GM21723 (cell line): ENCODE results near the gene USP6NL.

ENCODE experiments used
- ATAC-seq: cut with Tn5 transposase; IDR thresholded peaks from one replicate; pipeline ENCODE4 v1.9.1; 2021; ENCODE audit warnings: mild to moderate bottlenecking, moderate library complexity; ENCODE audit not compliant: unreplicated experiment

The USP6NL gene

DNA sequence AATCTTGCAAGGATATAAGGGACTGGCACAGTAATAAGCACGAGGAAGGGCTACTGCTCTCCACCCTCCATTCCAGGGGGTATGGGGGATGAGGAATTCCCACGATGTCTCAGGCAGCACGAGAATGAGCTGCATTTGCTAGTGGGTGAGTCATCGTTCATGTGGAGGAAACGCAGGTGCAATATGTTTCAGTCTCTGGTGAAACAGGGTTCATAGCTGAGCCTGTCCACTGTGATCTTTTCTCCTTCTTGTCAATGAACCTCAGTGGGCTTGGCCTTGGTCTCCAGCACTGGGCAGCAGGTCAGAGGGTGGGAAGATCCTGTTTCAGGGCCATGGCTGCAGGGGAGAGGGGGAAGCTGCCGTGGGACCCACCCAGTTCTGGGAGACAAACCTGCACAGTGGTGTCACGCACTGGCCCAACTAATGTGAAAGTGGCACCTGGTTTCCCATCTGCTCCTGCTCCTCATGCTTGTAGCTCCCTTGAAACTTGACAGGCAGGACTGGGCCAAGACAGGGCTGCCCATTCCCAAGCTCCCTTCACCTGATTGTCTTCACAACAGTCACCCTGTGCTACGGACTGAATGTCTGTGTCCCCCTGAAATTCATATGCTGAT lies 181.9 kb downstream of the USP6NL start:
- no peak for ATAC-seq

DNA sequence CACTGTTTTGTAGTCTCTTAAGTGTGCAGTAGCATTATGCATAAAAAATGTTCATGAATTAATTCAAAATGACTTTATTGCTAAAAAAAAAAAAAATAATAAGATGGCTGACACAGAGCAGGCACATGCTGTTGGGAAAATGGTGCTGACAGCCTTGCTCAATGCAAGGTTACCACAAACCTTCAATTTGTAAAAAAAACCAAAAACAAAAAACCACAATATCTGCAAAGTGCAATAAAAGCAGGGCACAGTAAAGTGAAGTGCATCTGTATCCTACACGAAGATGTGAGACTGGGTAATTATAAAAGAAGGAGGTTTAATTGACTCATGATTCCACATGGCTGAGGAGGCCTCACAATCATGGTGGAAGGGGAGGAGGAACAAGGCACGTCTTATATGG lies 185.8 kb downstream of the USP6NL start:
- ATAC-seq, result no peak

DNA sequence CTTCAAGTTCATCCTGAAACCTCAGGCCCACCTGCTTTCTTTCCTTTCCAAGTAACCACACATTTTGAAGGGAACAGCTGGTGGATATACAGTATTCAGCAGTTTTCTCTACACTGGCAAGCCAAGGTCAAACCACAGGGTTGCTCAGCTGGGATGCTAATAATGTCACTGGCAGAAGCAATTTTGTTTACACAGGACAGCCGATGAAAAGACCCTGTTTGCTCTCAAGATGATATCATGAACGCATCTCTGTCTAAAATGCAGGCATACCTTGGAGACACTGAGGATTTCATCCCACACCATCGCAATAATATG lies 186.2 kb downstream of the USP6NL start:
- no peak for ATAC-seq

DNA sequence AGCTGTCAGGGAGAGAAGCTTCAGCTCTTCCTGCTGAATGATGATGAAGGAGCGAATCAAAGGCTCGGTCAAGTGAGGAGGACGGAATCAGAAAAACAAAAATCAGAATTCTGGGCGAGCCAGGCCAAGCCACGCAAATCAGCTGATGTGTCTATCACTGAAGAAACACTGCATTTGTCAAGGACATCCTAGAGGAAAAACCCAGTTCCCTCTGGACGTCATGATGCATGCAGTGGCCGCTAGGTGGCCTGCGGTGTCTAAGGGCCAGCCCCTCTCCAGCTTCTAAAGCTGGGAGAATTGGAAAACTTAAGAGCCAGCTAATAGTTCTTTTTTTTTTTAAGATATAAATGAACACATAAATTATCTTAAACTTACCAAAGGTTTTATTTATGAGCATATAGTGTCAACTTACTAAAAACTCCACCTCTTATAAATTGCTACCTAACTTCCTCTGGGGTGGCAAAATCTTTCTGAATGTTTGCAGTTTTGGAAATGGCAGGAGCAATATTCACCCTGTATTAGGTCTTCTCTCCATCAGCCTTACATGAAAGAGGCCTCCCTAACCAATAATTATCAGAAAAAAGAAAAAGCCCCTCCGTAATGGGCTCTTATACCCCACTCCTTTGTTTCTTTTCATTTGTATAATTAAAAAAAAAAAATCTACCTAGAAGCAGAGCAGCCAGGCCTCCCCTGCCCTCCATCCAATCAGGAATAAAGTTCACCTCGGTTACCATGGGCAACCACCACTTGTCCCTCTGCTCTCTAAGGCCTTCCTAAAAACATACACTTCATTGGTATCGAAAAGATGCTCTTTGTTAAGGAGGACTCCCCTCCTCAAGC lies 186.8 kb downstream of the USP6NL start:
- ATAC-seq, result no peak

DNA sequence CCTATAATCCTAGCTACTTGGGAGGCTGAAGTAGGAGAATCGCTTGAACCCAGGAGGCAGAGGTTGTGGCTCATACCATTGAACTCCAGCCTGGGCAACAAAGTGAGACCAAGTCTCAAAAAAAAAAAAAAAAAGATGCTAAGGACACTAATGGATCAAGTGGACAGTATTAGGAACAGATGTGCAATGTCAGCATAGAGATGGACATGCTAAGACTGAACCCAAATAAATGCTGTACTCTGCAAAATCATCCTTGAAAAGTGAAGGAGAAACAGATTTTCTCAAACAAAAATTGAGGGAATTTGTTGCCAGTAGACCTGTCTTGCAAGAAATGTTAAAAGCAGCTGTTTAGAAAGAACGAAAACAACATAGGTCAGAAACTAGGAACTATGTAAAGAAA lies 194.5 kb downstream of the USP6NL start:
- ATAC-seq, result no peak

DNA sequence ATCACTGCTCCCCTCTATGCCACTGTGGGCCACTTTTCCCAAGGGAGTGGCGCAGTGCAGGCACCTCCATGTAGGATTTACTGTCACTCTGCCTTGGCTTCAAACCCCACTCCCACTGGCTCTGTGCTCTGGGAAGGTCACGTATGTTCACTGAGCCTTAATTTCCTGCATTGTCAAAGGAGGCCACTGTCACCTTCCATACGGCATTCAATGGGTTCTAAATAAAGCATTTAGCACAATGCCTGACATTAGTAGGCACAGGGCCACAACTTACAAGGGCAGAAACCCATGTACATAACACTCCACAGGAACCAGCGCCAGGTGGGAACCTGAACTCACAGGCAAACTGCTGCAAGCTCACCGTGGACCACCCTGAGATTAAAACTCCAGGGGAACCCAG lies 196.4 kb downstream of the USP6NL start:
- ATAC-seq, result no peak

DNA sequence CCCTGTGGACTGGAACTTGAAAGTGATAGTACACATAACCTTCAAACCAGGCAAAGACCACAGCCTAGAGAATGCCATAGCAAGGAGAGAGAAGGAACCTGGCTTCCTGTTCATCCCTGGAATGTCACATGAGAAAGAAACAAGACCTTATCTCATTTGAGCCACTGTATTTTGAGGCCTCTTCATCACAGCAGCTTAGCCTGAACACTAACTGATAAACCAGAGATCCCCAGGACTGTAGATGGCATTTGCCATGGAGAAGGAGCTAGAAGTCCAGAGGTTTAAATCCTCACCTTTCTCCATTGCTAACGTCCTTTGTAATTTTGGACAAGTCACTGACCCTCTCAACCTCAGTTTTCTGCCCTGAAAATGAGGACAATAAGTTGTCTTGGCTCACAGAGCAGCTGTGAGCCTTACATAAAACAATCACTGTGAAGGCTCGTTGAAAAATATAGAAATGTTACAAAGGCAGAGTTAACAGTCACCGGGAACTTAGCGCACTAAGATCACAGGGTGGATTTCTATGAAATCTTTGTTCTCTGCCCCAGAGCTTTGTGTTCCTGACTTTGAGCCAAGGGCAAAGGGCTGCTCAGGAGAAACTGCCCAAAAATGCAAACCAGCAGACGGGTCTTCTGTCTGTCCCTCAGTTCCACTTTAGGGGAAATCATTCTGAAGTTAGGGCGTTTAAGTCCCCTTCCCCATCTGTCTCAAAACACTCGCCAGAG lies 197.0 kb downstream of the USP6NL start:
- ATAC-seq, result no peak

DNA sequence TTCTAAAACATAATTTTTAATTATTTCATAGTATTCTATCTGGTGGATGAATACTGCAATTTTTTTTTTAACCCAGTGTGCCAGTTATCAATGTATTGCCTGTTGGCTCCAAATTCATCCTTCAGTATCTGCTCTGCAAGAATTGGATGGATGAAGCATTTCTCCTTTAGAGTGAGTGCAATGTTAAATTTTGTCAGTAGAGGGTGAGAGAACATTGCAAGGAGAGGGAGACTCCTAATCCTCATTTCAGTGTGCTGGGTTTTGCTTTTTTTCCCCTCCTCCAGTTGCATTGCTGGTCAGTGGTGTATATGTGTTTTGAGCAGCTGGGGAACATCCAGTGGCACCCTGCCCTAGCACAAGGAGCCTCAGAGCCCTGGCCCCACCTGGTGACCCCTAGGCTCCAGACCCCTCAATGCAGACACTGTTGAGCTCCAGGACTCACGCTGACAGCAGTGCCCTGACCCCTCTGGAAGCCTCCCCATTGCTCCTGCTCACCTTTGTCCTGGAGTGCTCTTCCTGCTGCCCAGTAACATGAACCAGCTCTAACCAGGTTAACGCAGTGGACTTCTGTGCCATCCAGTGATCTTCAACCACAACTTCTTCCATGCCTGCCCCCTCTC lies 199.4 kb downstream of the USP6NL start:
- ATAC-seq, result no peak

DNA sequence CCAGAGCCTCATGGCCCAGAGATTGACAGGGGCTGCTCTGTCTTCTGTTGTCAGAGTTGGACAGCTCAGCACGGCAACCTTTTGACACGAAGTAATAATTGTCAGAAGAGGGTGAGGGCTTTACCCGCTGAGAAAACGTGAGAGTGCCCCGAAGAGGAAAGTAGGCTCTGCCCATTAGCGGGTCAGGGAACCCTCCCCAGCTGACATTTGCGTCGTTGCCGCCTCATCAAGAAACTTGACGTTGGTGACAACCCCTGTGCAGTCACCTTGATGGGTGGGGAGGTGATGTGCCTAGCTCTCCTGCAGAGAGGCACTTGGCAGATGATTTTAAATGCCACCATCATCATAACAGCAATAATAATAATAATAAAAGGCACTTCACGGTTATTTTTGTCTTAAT lies 202.1 kb downstream of the USP6NL start:
- ATAC-seq, result no peak

DNA sequence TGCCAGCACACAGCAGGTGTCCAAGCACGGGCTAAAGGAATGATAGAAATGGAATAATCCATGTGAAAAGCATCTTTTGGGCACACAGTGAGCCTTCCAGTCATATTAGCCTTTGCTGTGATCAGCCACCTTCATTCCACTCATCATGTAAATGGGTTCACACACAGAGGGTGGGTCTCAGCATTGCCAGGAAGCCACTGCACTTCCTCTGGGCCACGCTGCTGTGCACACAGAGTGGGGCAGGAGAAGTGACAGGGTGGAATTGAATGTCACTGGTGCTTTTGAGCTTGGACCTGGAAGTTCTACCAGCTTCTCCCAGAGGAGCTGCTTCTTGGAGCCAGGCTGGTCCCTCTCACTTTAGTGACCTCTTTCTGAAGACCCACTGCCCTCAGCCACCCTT lies 203.5 kb downstream of the USP6NL start:
- ATAC-seq, result no peak

DNA sequence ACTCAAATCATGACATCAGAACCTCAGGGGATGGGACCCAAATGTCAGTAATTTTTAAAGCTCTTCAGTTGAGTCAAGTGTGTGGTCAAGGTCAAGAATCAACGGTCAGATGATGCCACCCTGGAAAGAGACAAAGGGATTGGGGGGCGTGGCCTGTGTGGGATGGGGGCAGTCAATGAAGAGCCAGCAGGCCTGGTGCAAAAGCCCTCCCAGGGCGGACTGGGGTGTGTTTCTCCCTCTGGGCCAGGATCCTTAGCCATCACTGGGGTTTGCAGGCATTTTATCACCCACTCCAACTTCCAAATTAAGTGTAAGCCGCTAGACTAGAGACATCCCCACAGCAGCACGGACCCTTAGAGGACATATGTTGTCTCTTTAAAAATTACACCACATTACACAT lies 204.7 kb downstream of the USP6NL start:
- no peak for ATAC-seq

DNA sequence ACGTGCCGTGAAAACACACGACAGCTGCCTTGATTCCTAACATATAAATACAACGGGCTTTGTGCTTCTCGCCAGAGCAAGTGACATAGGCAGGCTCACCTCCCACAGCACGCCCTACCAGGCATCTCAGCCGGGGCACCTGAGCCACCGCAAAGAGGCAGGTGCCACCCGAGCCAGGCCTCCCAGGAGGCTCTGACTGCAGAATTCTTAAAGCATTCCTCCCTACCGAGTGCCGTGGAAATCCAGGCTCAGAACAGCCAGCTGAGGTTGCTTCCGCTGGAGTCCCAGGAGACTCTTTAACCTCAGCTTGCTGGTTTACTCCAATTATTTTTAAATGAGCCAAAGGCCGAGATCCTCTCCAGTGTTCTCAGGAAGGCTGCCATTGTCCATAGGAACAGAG lies 206.5 kb downstream of the USP6NL start:
- ATAC-seq, result no peak
